Lung (tissue), 12 donors: ENCODE data around the gene PPCS. TPM values are rescaled to one million over a fixed set of nuclear protein-coding genes. Genes with fewer than 3 reads are reported as not detected.
A peak's percentile ranks its signal among the peaks of the same experiment; 100 is the strongest.

ENCODE experiments used
- ATAC-seq: fragments of 200-7000 bp; cut with Tn5 transposase; one replicate; pipeline ENCODE4 v1.9.1; 2020; ENCODE audit warnings: moderate number of reproducible peaks; ENCODE audit not compliant: insufficient read depth, low FRiP score
- DNase-seq, 3 donors: peaks; one replicate each; pipeline ENCODE4 v3.0.0-alpha.2; 2013 to 2017
- H3K27ac ChIP-seq, 2 donors: one replicate each; pipeline ENCODE4 v1.5.1; 2013; ENCODE audit warnings: mild to moderate bottlenecking in 2 of 2, moderate library complexity in 2 of 2, control low read depth in 1 of 2, inconsistent platforms in 1 of 2, low read depth in 1 of 2, low read length in 1 of 2
- H3K27me3 ChIP-seq, 3 donors: one replicate each; pipeline ENCODE4 v1.5.1; 2013; ENCODE audit warnings: low read length in 2 of 3; ENCODE audit not compliant: control insufficient read depth in 3 of 3, insufficient read depth in 3 of 3
- H3K36me3 ChIP-seq, 4 donors: one replicate each; pipeline ENCODE4 v1.5.1; 2013; ENCODE audit warnings: low read length in 4 of 4, mild to moderate bottlenecking in 1 of 4, moderate library complexity in 1 of 4; ENCODE audit not compliant: control insufficient read depth in 4 of 4, insufficient read depth in 4 of 4
- H3K4me1 ChIP-seq, 5 donors: one replicate each; pipeline ENCODE4 v1.5.1; 2013; ENCODE audit warnings: low read length in 5 of 5, mild to moderate bottlenecking in 2 of 5, moderate library complexity in 1 of 5; ENCODE audit not compliant: control insufficient read depth in 5 of 5, insufficient read depth in 5 of 5
- H3K4me3 ChIP-seq: one replicate; pipeline ENCODE4 v1.5.1; 2013; ENCODE audit warnings: mild to moderate bottlenecking, control low read depth, moderate library complexity
- H3K9ac ChIP-seq, 2 donors: one replicate each; pipeline ENCODE4 v1.5.1; 2013; ENCODE audit warnings: low read length in 2 of 2, control low read depth in 1 of 2; ENCODE audit not compliant: insufficient read depth in 1 of 2
- H3K9me3 ChIP-seq, 4 donors: one replicate each; pipeline ENCODE4 v1.5.1; 2013; ENCODE audit warnings: low read length in 3 of 4, mild to moderate bottlenecking in 1 of 4, moderate library complexity in 1 of 4; ENCODE audit not compliant: control insufficient read depth in 4 of 4, insufficient read depth in 3 of 4
- CTCF ChIP-seq: IDR thresholded peaks from 2 replicates; pipeline ENCODE4 v1.5.1; 2012; ENCODE audit warnings: mild to moderate bottlenecking; ENCODE audit errors: control extremely low read depth, extremely low read depth
- WGBS, 2 donors: extraction: QIAGEN DNeasy Blood & Tissue Kit; methylation state at CpG; one replicate each; pipeline ENCODE4 v1.1.7; 2013; 5-methylcytosine and 5-hydroxymethylcytosine counted together
- polyA plus RNA-seq, 2 donors: library from polyadenylated mRNA; stranded (reverse); fragments of 200-250 nt; gene quantifications; one replicate each; pipeline ENCODE4 v1.2.1, GENCODE V29; 2013
- total RNA-seq, 2 donors: library from RNA; depleted of rRNA in 1 of 2; stranded (reverse); fragments of >200 nt in 1 of 2; gene quantifications; one replicate each; pipeline ENCODE4 v1.2.1, GENCODE V29; 2014 to 2021
- donor health status: control.
- donor health status: control.
- donor health status: Bipolar disorder and iron deficiency.
- donor health status: healthy.
- donor health status: DM: yes; HTN: yes; CAD: no.

The PPCS gene
- total and polyA plus RNA-seq, 4 donors = 33.0 to 103 (median 61.9) TPM

- DNase-seq (peak; percentile 95 to 98 (median 98)), ATAC-seq (no peak)
- Histone ChIP-seq H3K9me3 (no peaks in the 10 kb centered on the region), H3K4me1 (peaks cover 0 to 43% (median 27%) of the 10 kb centered on the region in 5 donors), H3K9ac (no peak overlapping the region), H3K27me3 (no peaks in the 10 kb centered on the region), H3K27ac (peak overlapping the region in 1 of 2 donors; percentile 17), H3K4me3 (no peak overlapping the region), H3K36me3 (no peaks in the 10 kb centered on the region)
- no peak for TF ChIP-seq CTCF
- 34 to 37% methylated on average over 10 of the region's 10 CpGs for WGBS, 2 donors
Measured at GRCh38 chr1:42420911-42421585, 35.3 kb upstream of the PPCS start.

GRCh38 chr1:42422737-42423136 is 33.6 kb upstream of the PPCS start:
- H3K27ac ChIP-seq = no peak overlapping the region
- H3K4me1 ChIP-seq = peaks cover 0 to 31% (median 27%) of the 10 kb centered on the region in 5 donors
- H3K9ac ChIP-seq = no peak overlapping the region
- ATAC-seq = no peak
- TF ChIP-seq CTCF = no peak
- H3K36me3 ChIP-seq = no peaks in the 10 kb centered on the region
- DNase-seq = no peak
- H3K27me3 ChIP-seq = no peaks in the 10 kb centered on the region
- H3K9me3 ChIP-seq = no peaks in the 10 kb centered on the region
- 68 to 75% methylated on average over 9 of the region's 9 CpGs for WGBS, 2 donors
- H3K4me3 ChIP-seq = no peak overlapping the region

- 85 to 89% methylated on average over 3 of the region's 3 CpGs for WGBS, 2 donors
- TF ChIP-seq CTCF = no peak
- H3K9me3 ChIP-seq = no peaks in the 10 kb centered on the region
- H3K4me3 ChIP-seq = no peak overlapping the region
- no peak for DNase-seq
- no peak overlapping the region for H3K9ac ChIP-seq
- H3K4me1 ChIP-seq = peaks cover 0 to 31% (median 27%) of the 10 kb centered on the region in 5 donors
- H3K36me3 ChIP-seq = no peaks in the 10 kb centered on the region
- H3K27me3 ChIP-seq = no peaks in the 10 kb centered on the region
- no peak overlapping the region for H3K27ac ChIP-seq
- ATAC-seq = no peak
Measured at GRCh38 chr1:42423681-42424080, 32.7 kb upstream of the PPCS start.

- ATAC-seq (no peak), DNase-seq (no peak)
- Histone ChIP-seq H3K36me3 (no peaks in the 10 kb centered on the region), H3K27ac (no peak overlapping the region), H3K4me3 (no peak overlapping the region), H3K4me1 (peaks cover 0 to 30% (median 27%) of the 10 kb centered on the region in 5 donors), H3K9me3 (no peaks in the 10 kb centered on the region), H3K27me3 (no peaks in the 10 kb centered on the region), H3K9ac (no peak overlapping the region)
- TF ChIP-seq CTCF = no peak
- 91 to 92% methylated on average over 4 of the region's 4 CpGs for WGBS, 2 donors
Measured at GRCh38 chr1:42424201-42424600, 32.1 kb upstream of the PPCS start.
